C4-2B (cell line): Measurements from ENCODE around the gene RRP1B.

Experiments used
- ZFX ChIP-seq: fragments of 450-650 bp; IDR thresholded peaks from 2 replicates; pipeline ENCODE4 v1.6.1; 2017
- TF ChIP-seq, protein P1 (sequence below): fragments of 450-650 bp; conservative IDR thresholded peaks from 2 replicates; pipeline ENCODE4 v1.5.1; 2017; ENCODE audit warnings: mild to moderate bottlenecking

GRCh38 chr21:43712268-43712942 is 53.0 kb downstream of the RRP1B start:
- TF ChIP-seq, protein P1, sequence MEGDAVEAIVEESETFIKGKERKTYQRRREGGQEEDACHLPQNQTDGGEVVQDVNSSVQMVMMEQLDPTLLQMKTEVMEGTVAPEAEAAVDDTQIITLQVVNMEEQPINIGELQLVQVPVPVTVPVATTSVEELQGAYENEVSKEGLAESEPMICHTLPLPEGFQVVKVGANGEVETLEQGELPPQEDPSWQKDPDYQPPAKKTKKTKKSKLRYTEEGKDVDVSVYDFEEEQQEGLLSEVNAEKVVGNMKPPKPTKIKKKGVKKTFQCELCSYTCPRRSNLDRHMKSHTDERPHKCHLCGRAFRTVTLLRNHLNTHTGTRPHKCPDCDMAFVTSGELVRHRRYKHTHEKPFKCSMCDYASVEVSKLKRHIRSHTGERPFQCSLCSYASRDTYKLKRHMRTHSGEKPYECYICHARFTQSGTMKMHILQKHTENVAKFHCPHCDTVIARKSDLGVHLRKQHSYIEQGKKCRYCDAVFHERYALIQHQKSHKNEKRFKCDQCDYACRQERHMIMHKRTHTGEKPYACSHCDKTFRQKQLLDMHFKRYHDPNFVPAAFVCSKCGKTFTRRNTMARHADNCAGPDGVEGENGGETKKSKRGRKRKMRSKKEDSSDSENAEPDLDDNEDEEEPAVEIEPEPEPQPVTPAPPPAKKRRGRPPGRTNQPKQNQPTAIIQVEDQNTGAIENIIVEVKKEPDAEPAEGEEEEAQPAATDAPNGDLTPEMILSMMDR = no peak
- TF ChIP-seq ZFX = no peak
